Endothelial cell of umbilical vein (primary cell): ENCODE results near the gene PRR3. TPM values are rescaled to one million over a fixed set of nuclear protein-coding genes. Genes with fewer than 3 reads are reported as not detected.

ENCODE experiments used
- Bru-seq: library from RNA; stranded (reverse); fragments of 400-500 nt; gene quantifications from one replicate; lab custom pipeline; 2021; lab: Mats Ljungman, UMichigan
- BruChase-seq, 2 experiments: library from RNA; stranded (reverse); fragments of 400-500 nt; gene quantifications; one replicate each; lab custom pipeline; 2021; lab: Mats Ljungman, UMichigan
- BruUV-seq: library from RNA; stranded (reverse); fragments of 400-500 nt; replicated peaks from 2 replicates; lab custom pipeline; 2021; lab: Mats Ljungman, UMichigan
- CTCF ChIA-PET: fragments of 300-600, 350-600 bp; sonication (Branson Sonifier 250); formaldehyde crosslinking; loops from one replicate; lab custom pipeline; 2021; ENCODE audit warnings: antibody characterized with exemption, inconsistent platforms; lab: Charles Lee
- POLR2A ChIA-PET: fragments of 300-600, 350-600 bp; sonication (Branson Sonifier 250); formaldehyde crosslinking; loops from one replicate; lab custom pipeline; 2021; ENCODE audit warnings: antibody characterized with exemption, inconsistent platforms; lab: Charles Lee
- DNase-seq: peaks from one replicate; pipeline ENCODE4 v3.0.0-alpha.2; 2011; ENCODE audit warnings: low read depth, low spot score
- FAIRE-seq: peaks from 2 replicates; lab custom pipeline; 2011; peaks lifted over from hg19 to GRCh38; lab: Jason Lieb, UNC
- H2AFZ ChIP-seq: 2 replicates; pipeline ENCODE4 v1.6.0; 2012; ENCODE audit warnings: low read depth, low read length, control low read depth, inconsistent platforms
- H3K27ac ChIP-seq: 2 replicates; pipeline ENCODE4 v1.5.1; 2011; ENCODE audit warnings: low read depth, mild to moderate bottlenecking, control low read depth, low read length, moderate library complexity; ENCODE audit not compliant: insufficient read depth
- H3K27me3 ChIP-seq, 2 experiments: 2 replicates each; pipeline versions ENCODE4 v1.6.0 to v1.6.1; 2011; ENCODE audit warnings: low read length in 2 of 2, mixed read lengths in 1 of 2; ENCODE audit not compliant: control insufficient read depth in 2 of 2, insufficient read depth in 2 of 2
- H3K36me3 ChIP-seq, 2 experiments: 2 replicates in 1 of 2; 3 replicates in 1 of 2; pipeline ENCODE4 v1.5.1; 2011; ENCODE audit warnings: low read length in 2 of 2, mild to moderate bottlenecking in 1 of 2, moderate library complexity in 1 of 2; ENCODE audit not compliant: control insufficient read depth in 2 of 2, insufficient read depth in 2 of 2; ENCODE audit errors: extremely low read depth in 1 of 2
- H3K4me1 ChIP-seq: 3 replicates; pipeline ENCODE4 v1.5.1; 2011; ENCODE audit warnings: mild to moderate bottlenecking, low read length; ENCODE audit not compliant: control insufficient read depth, insufficient read depth; ENCODE audit errors: extremely low read depth
- H3K4me2 ChIP-seq: 2 replicates; pipeline ENCODE4 v1.6.1; 2011; ENCODE audit warnings: low read length, control low read depth, mixed read lengths; ENCODE audit not compliant: insufficient read depth
- H3K4me3 ChIP-seq, 3 experiments: fragments of 200-600 bp in 1 of 3; sonication (generic), shearing (Covaris generic) in 1 of 3; replicated peaks in 1 of 3; 2 replicates each; pipeline ENCODE4 v1.5.1; 2011 to 2016; ENCODE audit warnings: control low read depth in 3 of 3, low read length in 3 of 3, mild to moderate bottlenecking in 2 of 3, inconsistent platforms in 1 of 3, low read depth in 1 of 3, moderate library complexity in 1 of 3; ENCODE audit not compliant: insufficient read depth in 1 of 3
- H3K79me2 ChIP-seq: 2 replicates; pipeline ENCODE4 v1.6.0; 2012; ENCODE audit warnings: low read length, inconsistent platforms; ENCODE audit not compliant: control insufficient read depth, insufficient read depth
- H3K9ac ChIP-seq: replicated peaks from 2 replicates; pipeline ENCODE3; 2011; ENCODE audit warnings: low read length, control low read depth; ENCODE audit not compliant: insufficient read depth; ENCODE audit errors: extremely low read depth
- H3K9me1 ChIP-seq: replicated peaks from 3 replicates; pipeline ENCODE4 v1.6.0; 2011; ENCODE audit warnings: mild to moderate bottlenecking, low read length; ENCODE audit not compliant: control insufficient read depth, insufficient read depth; ENCODE audit errors: extremely low read depth
- H3K9me3 ChIP-seq: replicated peaks from 2 replicates; pipeline ENCODE4 v1.5.1; 2012; ENCODE audit warnings: low read length, inconsistent platforms; ENCODE audit not compliant: control insufficient read depth, insufficient read depth
- H4K20me1 ChIP-seq: replicated peaks from 2 replicates; pipeline ENCODE3; 2011; ENCODE audit warnings: mild to moderate bottlenecking, low read length; ENCODE audit not compliant: control insufficient read depth, insufficient read depth; ENCODE audit errors: extremely low read depth
- EZH2 ChIP-seq: IDR thresholded peaks from 2 replicates; pipeline ENCODE4 v1.6.1; 2012; ENCODE audit warnings: borderline replicate concordance, low read depth, mild to moderate bottlenecking, moderate library complexity, low read length, inconsistent platforms; ENCODE audit not compliant: severe bottlenecking
- FOS ChIP-seq: IDR thresholded peaks from 2 replicates; pipeline ENCODE4 v1.6.1; 2011; ENCODE audit warnings: mild to moderate bottlenecking, low read length, moderate library complexity, borderline replicate concordance; ENCODE audit not compliant: insufficient read depth
- GATA2 ChIP-seq: IDR thresholded peaks from 2 replicates; pipeline ENCODE4 v1.7.0; 2011; ENCODE audit warnings: low read depth, mild to moderate bottlenecking, moderate library complexity, mixed read lengths, low read length; ENCODE audit not compliant: insufficient read length, insufficient read depth
- JUN ChIP-seq: IDR thresholded peaks from 2 replicates; pipeline ENCODE4 v1.6.1; 2011; ENCODE audit warnings: borderline replicate concordance, low read depth; ENCODE audit not compliant: insufficient read length, insufficient read depth
- MYC ChIP-seq: IDR thresholded peaks from one replicate; pipeline ENCODE4 v1.6.1; 2011; ENCODE audit warnings: mild to moderate bottlenecking, low read depth, low read length
- POLR2A ChIP-seq: IDR thresholded peaks from 2 replicates; pipeline ENCODE4 v1.6.1; 2012; ENCODE audit warnings: low read depth, mild to moderate bottlenecking, control low read depth, low read length
- POLR2AphosphoS5 ChIP-seq: IDR thresholded peaks from 2 replicates; pipeline ENCODE4 v1.6.1; 2012; ENCODE audit warnings: low read depth, mild to moderate bottlenecking, control low read depth, low read length, moderate library complexity; ENCODE audit not compliant: insufficient read depth
- dilution Hi-C: fragments of 300-500 bp; cut with MboI; formaldehyde crosslinking; loops from one replicate; pipeline ENCODE4 v1.15.0; 2019; ENCODE audit warnings: low sequenced_read_pairs; ENCODE audit not compliant: extremely low pct_ligation_motif_present
- intact Hi-C: fragments of 100-400 bp; cut with micrococcal nuclease; formaldehyde crosslinking; loops from one replicate; pipeline ENCODE4 v1.10.0; 2022
- long read RNA-seq: library from polyadenylated mRNA; stranded (forward); transcript quantifications from one replicate; pipeline ENCODE4 v2.0.0, GENCODE V29; 2021
- polyA minus RNA-seq, 3 experiments: library from RNA; depleted of rRNA, polyadenylated mRNA; stranded (reverse); fragments of >200 nt; gene quantifications; 1 replicate in 1 of 3; 2 replicates in 2 of 3; pipeline ENCODE4 v1.2.3, GENCODE V29; 2011
- polyA plus RNA-seq, 4 experiments: library from polyadenylated mRNA; depleted of rRNA in 3 of 4; stranded (reverse) in 3 of 4; unstranded in 1 of 4; fragments of >200 nt; gene quantifications; 2 replicates each; pipeline versions ENCODE4 v1.2.1 to v1.2.3, GENCODE V29; 2011 to 2012; ENCODE audit warnings: missing spikeins in 1 of 4
- total RNA-seq: library from RNA; stranded (reverse); gene quantifications from 2 replicates; pipeline ENCODE4 v1.2.3, GENCODE V29; 2021
- TF ChIP-seq, protein P1 (sequence below), 2 donors: IDR thresholded peaks; 1 replicate in 1 of 2; 2 replicates in 1 of 2; pipeline ENCODE4 v1.5.1; 2011; ENCODE audit warnings: low read length in 2 of 2, mild to moderate bottlenecking in 2 of 2, moderate library complexity in 2 of 2, control low read depth in 1 of 2, inconsistent platforms in 1 of 2, low read depth in 1 of 2; ENCODE audit not compliant: insufficient read depth in 1 of 2; ENCODE audit errors: extremely low read depth in 1 of 2
- TF ChIP-seq, protein P2 (sequence below): IDR thresholded peaks from 2 replicates; pipeline ENCODE4 v1.6.1; 2011; ENCODE audit not compliant: insufficient read depth, insufficient read length

Gene PRR3, protein sequence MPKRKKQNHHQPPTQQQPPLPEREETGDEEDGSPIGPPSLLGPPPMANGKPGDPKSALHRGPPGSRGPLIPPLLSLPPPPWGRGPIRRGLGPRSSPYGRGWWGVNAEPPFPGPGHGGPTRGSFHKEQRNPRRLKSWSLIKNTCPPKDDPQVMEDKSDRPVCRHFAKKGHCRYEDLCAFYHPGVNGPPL
- total RNA-seq: 10.6 and 12.0 TPM in 2 replicates
- 22.3 and 23.3 TPM in 2 replicates for polyA plus RNA-seq
- 12.1 and 12.9 TPM in 2 replicates for polyA plus RNA-seq (2011; cell fraction: cytosol; rRNA removed)
- polyA plus RNA-seq (2011; cell fraction: nucleus; rRNA removed): 13.5 and 15.0 TPM in 2 replicates
- 6.6 and 8.4 TPM in 2 replicates for polyA plus RNA-seq (2012)
- 15.3 and 22.2 TPM in 2 replicates for polyA minus RNA-seq
- polyA minus RNA-seq (2011; cell fraction: cytosol; rRNA and poly(A)+ RNA removed): 22.1 TPM
- polyA minus RNA-seq (2011; cell fraction: nucleus; rRNA and poly(A)+ RNA removed): 7.6 and 12.0 TPM in 2 replicates
- Bru-seq, nascent RNA: percentile 80 among the genes with signal in this experiment
- percentile 81 among the genes with signal in this experiment for BruChase-seq, experiment 1, labeled RNA remaining after a 6-hour chase
- BruChase-seq, experiment 2, labeled RNA remaining after a 2-hour chase: percentile 81 among the genes with signal in this experiment
- long read RNA-seq, transcript PRR3-201 (3 exons, 1,797 nt): major isoform, 7 of 14 reads
- long read RNA-seq, partial matches to known transcripts: 1 of 14 reads
- long read RNA-seq, other reads (novel, unspliced or antisense): 0 of 14 reads

DNA sequence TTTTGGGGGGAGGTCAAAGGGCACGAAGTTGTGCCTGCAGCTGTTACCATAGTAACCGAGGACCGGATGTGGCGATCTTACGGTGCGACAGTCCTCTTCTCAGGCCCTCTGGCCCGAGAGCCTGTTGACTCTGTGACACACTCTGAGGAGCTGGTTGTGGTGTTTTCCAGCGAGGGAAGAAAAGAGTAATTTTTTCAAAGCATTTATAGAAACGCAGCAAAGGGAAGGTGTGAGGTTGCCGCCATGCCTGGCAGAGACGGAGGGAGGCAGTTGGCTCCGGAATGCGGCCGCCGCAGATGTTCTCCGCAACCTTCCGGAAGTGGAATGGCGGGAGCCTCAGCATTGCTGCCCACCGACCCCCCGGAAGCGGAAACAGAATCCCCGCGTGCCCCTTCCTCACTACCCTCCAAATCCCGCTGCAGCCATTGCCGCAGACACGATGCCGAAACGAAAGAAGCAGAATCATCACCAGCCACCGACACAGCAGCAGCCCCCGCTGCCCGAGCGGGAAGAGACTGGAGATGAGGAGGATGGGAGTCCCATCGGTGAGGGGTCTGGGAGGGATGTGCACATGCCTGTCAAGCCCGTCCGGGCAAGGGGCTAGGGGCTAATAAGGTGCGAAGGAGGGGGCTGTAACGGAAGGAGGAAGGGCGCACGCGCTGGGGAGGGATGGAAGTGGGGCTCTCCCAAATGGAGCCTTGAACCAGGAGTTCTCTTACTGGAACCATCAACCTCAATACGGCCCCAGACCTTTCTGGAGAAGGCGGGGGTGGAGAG lies at the start of gene PRR3:
PRR3 (plus strand) TSS at position 390 of the 777 bp plus-strand sequence; CDS start at position 440, 50 bp downstream.
- peak; percentile 95 for FAIRE-seq
- dilution Hi-C loops: no loop called here
- H3K27me3 ChIP-seq: no peaks in the 10 kb centered on the region
- TSS peak; percentile 38 for BruUV-seq
- TF ChIP-seq POLR2A (peak; percentile 55), MYC (no peak), FOS (no peak), EZH2 (no peak), JUN (no peak), GATA2 (no peak), POLR2AphosphoS5 (peak; percentile 64)
- TF ChIP-seq, protein P1, sequence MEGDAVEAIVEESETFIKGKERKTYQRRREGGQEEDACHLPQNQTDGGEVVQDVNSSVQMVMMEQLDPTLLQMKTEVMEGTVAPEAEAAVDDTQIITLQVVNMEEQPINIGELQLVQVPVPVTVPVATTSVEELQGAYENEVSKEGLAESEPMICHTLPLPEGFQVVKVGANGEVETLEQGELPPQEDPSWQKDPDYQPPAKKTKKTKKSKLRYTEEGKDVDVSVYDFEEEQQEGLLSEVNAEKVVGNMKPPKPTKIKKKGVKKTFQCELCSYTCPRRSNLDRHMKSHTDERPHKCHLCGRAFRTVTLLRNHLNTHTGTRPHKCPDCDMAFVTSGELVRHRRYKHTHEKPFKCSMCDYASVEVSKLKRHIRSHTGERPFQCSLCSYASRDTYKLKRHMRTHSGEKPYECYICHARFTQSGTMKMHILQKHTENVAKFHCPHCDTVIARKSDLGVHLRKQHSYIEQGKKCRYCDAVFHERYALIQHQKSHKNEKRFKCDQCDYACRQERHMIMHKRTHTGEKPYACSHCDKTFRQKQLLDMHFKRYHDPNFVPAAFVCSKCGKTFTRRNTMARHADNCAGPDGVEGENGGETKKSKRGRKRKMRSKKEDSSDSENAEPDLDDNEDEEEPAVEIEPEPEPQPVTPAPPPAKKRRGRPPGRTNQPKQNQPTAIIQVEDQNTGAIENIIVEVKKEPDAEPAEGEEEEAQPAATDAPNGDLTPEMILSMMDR (IDR thresholded peaks at IDR 0.05; ENCODE audit: extremely low read depth in 1 of 2, insufficient read depth in 1 of 2, low read depth in 1 of 2, low read length in 2 of 2): no peak
- TF ChIP-seq, protein P2, sequence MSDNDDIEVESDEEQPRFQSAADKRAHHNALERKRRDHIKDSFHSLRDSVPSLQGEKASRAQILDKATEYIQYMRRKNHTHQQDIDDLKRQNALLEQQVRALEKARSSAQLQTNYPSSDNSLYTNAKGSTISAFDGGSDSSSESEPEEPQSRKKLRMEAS: no peak
- peak; percentile 85 for DNase-seq
- H3K36me3 ChIP-seq: peaks cover 0 to 13% of the 10 kb centered on the region in 2 experiments
- peak within 1 kb of the TSS; percentile 86 for H3K9ac ChIP-seq
- H3K9me3 ChIP-seq: no peaks in the 10 kb centered on the region
- H3K27ac ChIP-seq: peak within 1 kb of the TSS; percentile 84
- CTCF ChIA-PET: interaction anchor here (0.9 to 4.9 kb wide), 8 partner anchors 12 to 115 kb away, joined by 3 to 65 read pairs (median 7); partner anchors contain the start of genes ABCF1 and DHX16
- H3K79me2 ChIP-seq: peaks cover 16% of the 10 kb centered on the region
- intact Hi-C loops: loop anchor here (1.0 kb wide), 4 partner anchors 14 to 130 kb away; partner anchors contain the start of genes ABCF1, MRPS18B and PPP1R10
- H3K4me3 ChIP-seq: peak within 1 kb of the TSS; percentile 39 to 93 (median 52)
- peak within 1 kb of the TSS; percentile 83 for H3K4me2 ChIP-seq
- no peaks in the 10 kb centered on the region for H4K20me1 ChIP-seq
- POLR2A ChIA-PET: interaction anchor here (0.6 to 2.1 kb wide), 2 partner anchors 14 to 557 kb away, joined by 4 to 9 read pairs; partner anchors contain the start of genes ABCF1 and PSORS1C1
- peaks cover 19% of the 10 kb centered on the region for H3K4me1 ChIP-seq
- H2AFZ ChIP-seq: peak within 1 kb of the TSS; percentile 94
- no peaks in the 10 kb centered on the region for H3K9me1 ChIP-seq
